Prostate gland (tissue), 2 donors: Measurements from ENCODE around the gene BPIFB1. TPM values are rescaled to one million over a fixed set of nuclear protein-coding genes. Genes with fewer than 3 reads are reported as not detected.

Experiments used
- DNase-seq: peaks from one replicate; pipeline ENCODE4 v3.0.0-alpha.2; 2019; ENCODE audit warnings: low spot score
- H3K27ac ChIP-seq, 2 donors: fragments of 200-600 bp; sonication (generic); 2 replicates each; pipeline ENCODE4 v1.5.1; 2017 to 2019
- H3K27me3 ChIP-seq: fragments of 200-600 bp; sonication (generic); replicated peaks from 2 replicates; pipeline ENCODE4 v1.5.1; 2019; ENCODE audit not compliant: insufficient read depth
- H3K36me3 ChIP-seq, 2 donors: fragments of 200-600 bp; sonication (generic); 1 replicate in 1 of 2; 2 replicates in 1 of 2; pipeline versions ENCODE4 v1.5.1 to v1.8.1; 2017 to 2019
- H3K4me1 ChIP-seq: fragments of 200-600 bp; sonication (generic); replicated peaks from 2 replicates; pipeline ENCODE4 v1.5.1; 2019
- H3K4me3 ChIP-seq, 2 donors: fragments of 200-600 bp; sonication (generic); 2 replicates each; pipeline ENCODE4 v1.5.1; 2017 to 2019
- H3K9me3 ChIP-seq: fragments of 200-600 bp; sonication (generic); 2 replicates; pipeline ENCODE4 v1.5.1; 2017
- POLR2A ChIP-seq: fragments of 450-650 bp; IDR thresholded peaks from one replicate; pipeline ENCODE4 v1.6.1; 2016; ENCODE audit warnings: antibody characterized with exemption, mild to moderate bottlenecking
- POLR2AphosphoS5 ChIP-seq: sonication (generic); formaldehyde crosslinking; IDR thresholded peaks from one replicate; pipeline ENCODE4 v1.6.1; 2017; ENCODE audit warnings: antibody characterized with exemption
- WGBS: methylation state at CpG from one replicate; pipeline ENCODE4 v1.1.5; 2018; 5-methylcytosine and 5-hydroxymethylcytosine counted together
- intact Hi-C: fragments of 100-400 bp; cut with DNase I; formaldehyde crosslinking; loops from one replicate; pipeline ENCODE4 v1.14.2; 2022
- total RNA-seq, 2 donors: library from RNA; depleted of rRNA; stranded (reverse); fragments of >200 nt; gene quantifications; one replicate each; pipeline ENCODE4 v1.1.0, GENCODE V29; 2016
- TF ChIP-seq, protein P1 (sequence below), 4 experiments: fragments of 200-600 bp in 2 of 4; fragments of 450-650 bp in 2 of 4; sonication (generic) in 2 of 4; IDR thresholded peaks; 1 replicate in 3 of 4; 2 replicates in 1 of 4; pipeline ENCODE4 v1.5.1; 2016 to 2019; ENCODE audit warnings: antibody characterized with exemption in 4 of 4, mild to moderate bottlenecking in 2 of 4, moderate library complexity in 2 of 4

The BPIFB1 gene
- total RNA-seq, 2 donors from 2014 or later = 2.1 TPM; not detected in 1

GRCh38 chr20:33277471-33278441, 5.3 kb upstream of the BPIFB1 start:
- no peak overlapping the region for H3K4me3 ChIP-seq
- no peaks in the 10 kb centered on the region for H3K4me1 ChIP-seq
- no peak for DNase-seq
- H3K36me3 ChIP-seq = no peaks in the 10 kb centered on the region
- TF ChIP-seq POLR2A = no peak
- TF ChIP-seq, protein P1, sequence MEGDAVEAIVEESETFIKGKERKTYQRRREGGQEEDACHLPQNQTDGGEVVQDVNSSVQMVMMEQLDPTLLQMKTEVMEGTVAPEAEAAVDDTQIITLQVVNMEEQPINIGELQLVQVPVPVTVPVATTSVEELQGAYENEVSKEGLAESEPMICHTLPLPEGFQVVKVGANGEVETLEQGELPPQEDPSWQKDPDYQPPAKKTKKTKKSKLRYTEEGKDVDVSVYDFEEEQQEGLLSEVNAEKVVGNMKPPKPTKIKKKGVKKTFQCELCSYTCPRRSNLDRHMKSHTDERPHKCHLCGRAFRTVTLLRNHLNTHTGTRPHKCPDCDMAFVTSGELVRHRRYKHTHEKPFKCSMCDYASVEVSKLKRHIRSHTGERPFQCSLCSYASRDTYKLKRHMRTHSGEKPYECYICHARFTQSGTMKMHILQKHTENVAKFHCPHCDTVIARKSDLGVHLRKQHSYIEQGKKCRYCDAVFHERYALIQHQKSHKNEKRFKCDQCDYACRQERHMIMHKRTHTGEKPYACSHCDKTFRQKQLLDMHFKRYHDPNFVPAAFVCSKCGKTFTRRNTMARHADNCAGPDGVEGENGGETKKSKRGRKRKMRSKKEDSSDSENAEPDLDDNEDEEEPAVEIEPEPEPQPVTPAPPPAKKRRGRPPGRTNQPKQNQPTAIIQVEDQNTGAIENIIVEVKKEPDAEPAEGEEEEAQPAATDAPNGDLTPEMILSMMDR (IDR thresholded peaks at IDR 0.05) = no peak
- TF ChIP-seq POLR2AphosphoS5 = no peak
- intact Hi-C loops = no loop called here
- no peak overlapping the region for H3K27ac ChIP-seq
- peaks cover 2% of the 10 kb centered on the region for H3K27me3 ChIP-seq
- no peaks in the 10 kb centered on the region for H3K9me3 ChIP-seq
- WGBS = 34% methylated on average over 13 of the region's 13 CpGs

DNA sequence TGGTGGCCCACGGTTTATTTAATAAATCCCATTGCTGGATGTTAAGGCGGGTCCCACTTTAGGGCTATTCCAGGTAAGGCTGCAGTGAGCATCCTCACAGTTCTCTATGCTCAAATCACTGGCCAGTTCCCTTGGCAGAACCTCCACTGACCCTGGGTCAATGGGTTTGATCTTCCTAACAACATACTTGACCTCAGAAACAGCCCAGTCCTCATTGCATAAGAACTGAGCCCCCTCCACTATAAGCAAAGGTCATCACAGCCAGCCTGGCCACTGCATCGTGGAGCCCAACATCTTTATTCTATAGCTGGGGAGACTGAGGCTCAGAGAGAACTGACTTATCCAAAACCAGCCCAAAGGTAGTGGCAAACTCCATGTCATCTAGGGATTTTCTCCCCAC, 4.3 kb upstream of the BPIFB1 start:
- H3K27me3 ChIP-seq = peaks cover 2% of the 10 kb centered on the region
- WGBS = 80% methylated on average over 3 of the region's 3 CpGs
- intact Hi-C loops = no loop called here

DNA sequence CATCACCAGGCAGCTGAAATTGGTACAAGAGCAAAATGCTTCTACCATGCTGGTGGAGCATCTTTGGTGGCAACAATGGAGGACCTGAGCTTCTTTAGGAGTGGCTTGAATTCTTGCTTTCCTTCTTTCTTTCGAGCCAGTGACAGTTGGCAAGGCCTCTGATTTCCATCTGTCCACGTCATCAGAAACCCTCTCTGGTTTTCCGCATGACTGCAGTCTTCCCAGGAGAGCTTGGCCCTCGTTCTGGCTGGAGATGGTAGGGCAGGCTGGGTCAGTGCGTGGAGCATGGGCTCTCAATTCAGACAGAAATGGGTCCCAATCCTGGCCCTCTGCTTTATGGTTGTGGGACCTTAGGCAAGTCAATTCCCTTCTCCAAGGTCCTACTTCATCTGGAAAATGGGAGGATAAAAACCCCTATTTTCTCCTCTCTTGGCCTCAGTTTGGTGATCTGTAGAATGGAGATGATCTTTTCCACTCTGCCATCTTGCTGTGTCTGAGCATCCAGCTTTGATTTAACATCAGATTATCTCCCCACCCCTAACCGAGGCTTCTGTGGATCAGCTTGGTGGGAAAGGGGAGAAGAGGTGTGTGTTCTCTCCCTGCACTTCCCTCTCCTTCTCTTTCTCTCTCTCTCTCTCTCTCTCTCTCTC, 3.6 kb upstream of the BPIFB1 start:
- H3K4me3 ChIP-seq = no peak overlapping the region
- no peaks in the 10 kb centered on the region for H3K4me1 ChIP-seq
- no peaks in the 10 kb centered on the region for H3K36me3 ChIP-seq
- 79% methylated on average over 6 of the region's 6 CpGs for WGBS
- H3K9me3 ChIP-seq = no peaks in the 10 kb centered on the region
- H3K27me3 ChIP-seq = peaks cover 2% of the 10 kb centered on the region
- no peak for DNase-seq
- no peak overlapping the region for H3K27ac ChIP-seq
- TF ChIP-seq, protein P1 (IDR thresholded peaks at IDR 0.05) = no peak
- TF ChIP-seq POLR2AphosphoS5 = no peak
- no peak for TF ChIP-seq POLR2A
- intact Hi-C loops = no loop called here

More for the DNA sequence above, 4.3 kb upstream of the BPIFB1 start:
- H3K4me1 ChIP-seq = no peaks in the 10 kb centered on the region
- H3K9me3 ChIP-seq = no peaks in the 10 kb centered on the region
- no peak for DNase-seq
- no peak overlapping the region for H3K4me3 ChIP-seq
- TF ChIP-seq POLR2AphosphoS5 (no peak), POLR2A (no peak)
- TF ChIP-seq, protein P1 (IDR thresholded peaks at IDR 0.05) = no peak
- no peak overlapping the region for H3K27ac ChIP-seq
- H3K36me3 ChIP-seq = no peaks in the 10 kb centered on the region

GRCh38 chr20:33280000-33280680, 2.9 kb upstream of the BPIFB1 start:
- no peaks in the 10 kb centered on the region for H3K9me3 ChIP-seq
- no peak overlapping the region for H3K27ac ChIP-seq
- peaks cover 2% of the 10 kb centered on the region for H3K27me3 ChIP-seq
- no peaks in the 10 kb centered on the region for H3K4me1 ChIP-seq
- no peak overlapping the region for H3K4me3 ChIP-seq
- H3K36me3 ChIP-seq = no peaks in the 10 kb centered on the region
- TF ChIP-seq POLR2A (no peak), POLR2AphosphoS5 (no peak)
- TF ChIP-seq, protein P1 (IDR thresholded peaks at IDR 0.05) = no peak
- WGBS = 86% methylated on average over 9 of the region's 9 CpGs
- no peak for DNase-seq
- intact Hi-C loops = no loop called here
